ENCODE data around the gene MIEN1. TPM values are rescaled to one million over a fixed set of nuclear protein-coding genes. Genes with fewer than 3 reads are reported as not detected.

The MIEN1 gene
- total RNA-seq, 1 donor from 2014 or later: 39.8 TPM

DNA sequence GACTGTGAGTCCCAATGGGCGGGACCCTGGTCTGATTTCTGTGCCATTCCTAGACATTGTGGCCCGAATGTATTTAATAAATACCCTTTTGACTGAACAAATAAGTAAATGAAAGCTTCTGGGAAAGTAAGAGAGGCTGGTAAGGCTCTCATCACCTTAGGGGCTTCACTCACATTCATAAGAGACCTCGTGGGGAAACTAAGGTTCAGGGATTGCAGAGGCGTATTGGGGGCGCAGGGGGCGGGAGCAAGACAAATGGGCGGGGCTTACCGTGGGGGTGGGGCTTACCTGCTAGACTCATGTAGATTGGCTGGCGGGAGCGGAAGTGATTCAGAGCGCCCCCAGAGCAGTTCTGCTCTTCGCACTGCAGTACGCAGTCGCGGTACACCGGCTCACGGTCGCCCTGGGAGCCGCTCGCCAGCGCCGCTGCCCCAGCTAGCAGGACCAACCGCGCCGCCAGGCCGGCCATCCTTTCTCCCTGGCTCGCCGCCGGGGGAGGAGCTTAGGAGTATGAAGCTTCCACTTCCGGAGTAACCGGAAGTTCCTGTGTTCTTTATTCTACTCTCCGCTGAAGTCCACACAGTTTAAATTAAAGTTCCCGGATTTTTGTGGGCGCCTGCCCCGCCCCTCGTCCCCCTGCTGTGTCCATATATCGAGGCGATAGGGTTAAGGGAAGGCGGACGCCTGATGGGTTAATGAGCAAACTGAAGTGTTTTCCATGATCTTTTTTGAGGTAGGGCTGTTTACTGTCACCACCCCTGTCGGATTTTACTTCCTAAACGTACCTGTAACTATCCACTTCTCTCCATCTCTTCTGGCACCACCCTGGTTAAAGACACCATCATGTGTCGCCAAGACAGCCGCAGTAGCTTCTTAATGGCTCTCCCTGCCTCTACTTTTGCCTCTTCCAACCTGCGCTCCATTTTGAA is 42.5 kb downstream of the MIEN1 start, which contains the start of gene PGAP3:
PGAP3 (minus strand) TSS at position 512 of the 929 bp plus-strand sequence; CDS start at position 469, 43 bp downstream.
- peak within 1 kb of the TSS; percentile 97 for H3K27ac Mint-ChIP-seq
- H3K4me1 Mint-ChIP-seq (ENCODE audit: unreplicated experiment): peaks cover 16% of the 10 kb centered on the region
- peaks cover 4% of the 10 kb centered on the region for H3K9me3 Mint-ChIP-seq
- DNase-seq (ENCODE audit: extremely low spot score, unreplicated experiment): peak; percentile 86
- TF ChIP-seq, protein P1, sequence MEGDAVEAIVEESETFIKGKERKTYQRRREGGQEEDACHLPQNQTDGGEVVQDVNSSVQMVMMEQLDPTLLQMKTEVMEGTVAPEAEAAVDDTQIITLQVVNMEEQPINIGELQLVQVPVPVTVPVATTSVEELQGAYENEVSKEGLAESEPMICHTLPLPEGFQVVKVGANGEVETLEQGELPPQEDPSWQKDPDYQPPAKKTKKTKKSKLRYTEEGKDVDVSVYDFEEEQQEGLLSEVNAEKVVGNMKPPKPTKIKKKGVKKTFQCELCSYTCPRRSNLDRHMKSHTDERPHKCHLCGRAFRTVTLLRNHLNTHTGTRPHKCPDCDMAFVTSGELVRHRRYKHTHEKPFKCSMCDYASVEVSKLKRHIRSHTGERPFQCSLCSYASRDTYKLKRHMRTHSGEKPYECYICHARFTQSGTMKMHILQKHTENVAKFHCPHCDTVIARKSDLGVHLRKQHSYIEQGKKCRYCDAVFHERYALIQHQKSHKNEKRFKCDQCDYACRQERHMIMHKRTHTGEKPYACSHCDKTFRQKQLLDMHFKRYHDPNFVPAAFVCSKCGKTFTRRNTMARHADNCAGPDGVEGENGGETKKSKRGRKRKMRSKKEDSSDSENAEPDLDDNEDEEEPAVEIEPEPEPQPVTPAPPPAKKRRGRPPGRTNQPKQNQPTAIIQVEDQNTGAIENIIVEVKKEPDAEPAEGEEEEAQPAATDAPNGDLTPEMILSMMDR (conservative IDR thresholded peaks at IDR 0.05): peak; percentile 16
- peaks cover 7% of the 10 kb centered on the region for H3K36me3 Mint-ChIP-seq
- H3K27me3 Mint-ChIP-seq: no peaks in the 10 kb centered on the region
- H3K4me3 Mint-ChIP-seq: peak within 1 kb of the TSS; percentile 99

GRCh38 chr17:39687101-39687545 is 43.2 kb downstream of the MIEN1 start:
- H3K9me3 Mint-ChIP-seq: peaks cover 4% of the 10 kb centered on the region

GRCh38 chr17:39684369-39685192 is 45.8 kb downstream of the MIEN1 start:
- peaks cover 4% of the 10 kb centered on the region for H3K9me3 Mint-ChIP-seq
- H3K27ac Mint-ChIP-seq: no peak overlapping the region
- peaks cover 7% of the 10 kb centered on the region for H3K36me3 Mint-ChIP-seq
- H3K4me1 Mint-ChIP-seq (ENCODE audit: unreplicated experiment): peaks cover 16% of the 10 kb centered on the region
- no peak overlapping the region for H3K4me3 Mint-ChIP-seq
- TF ChIP-seq, protein P1 (conservative IDR thresholded peaks at IDR 0.05): no peak
- no peak for DNase-seq (ENCODE audit: extremely low spot score, unreplicated experiment)
- no peaks in the 10 kb centered on the region for H3K27me3 Mint-ChIP-seq

More at GRCh38 chr17:39687101-39687545, 43.2 kb downstream of the MIEN1 start:
- no peak for DNase-seq (ENCODE audit: extremely low spot score, unreplicated experiment)
- peak overlapping the region; percentile 97 for H3K27ac Mint-ChIP-seq
- peaks cover 7% of the 10 kb centered on the region for H3K36me3 Mint-ChIP-seq
- H3K4me1 Mint-ChIP-seq (ENCODE audit: unreplicated experiment): peaks cover 16% of the 10 kb centered on the region
- H3K27me3 Mint-ChIP-seq: no peaks in the 10 kb centered on the region
- peak overlapping the region; percentile 99 for H3K4me3 Mint-ChIP-seq
- TF ChIP-seq, protein P1 (conservative IDR thresholded peaks at IDR 0.05): no peak

- Mint-ChIP-seq H3K9me3 (peaks cover 4% of the 10 kb centered on the region), H3K4me3 (no peak overlapping the region), H3K4me1 (ENCODE audit: unreplicated experiment) (peaks cover 8% of the 10 kb centered on the region), H3K27me3 (no peaks in the 10 kb centered on the region), H3K27ac (peak overlapping the region; percentile 4), H3K36me3 (peaks cover 7% of the 10 kb centered on the region)
- TF ChIP-seq, protein P1 (conservative IDR thresholded peaks at IDR 0.05): no peak
- no peak for DNase-seq (ENCODE audit: extremely low spot score, unreplicated experiment)
Measured at GRCh38 chr17:39683295-39683939, 46.9 kb downstream of the MIEN1 start.
